Stimulated activated CD8-positive, alpha-beta memory T cell treated with anti-CD3 and anti-CD28 coated beads, Interleukin-7, amount 100 ng/mL, for 48 hours (primary cell): Measurements from ENCODE around the gene GRB10.

Source experiments
- DNase-seq, 2 donors: peaks; one replicate each; pipeline ENCODE4 v3.0.0-alpha.2; 2020; ENCODE audit warnings: low read depth in 1 of 2; ENCODE audit errors: extremely low read depth in 1 of 2

The GRB10 gene

GRCh38 chr7:50723173-50723572 is 59.5 kb downstream of the GRB10 start:
- DNase-seq, result no peak

- no peak for DNase-seq
These were observed 60.9 kb downstream of the GRB10 start for GRCh38 chr7:50721661-50722259.

- no peak for DNase-seq
These were observed 61.5 kb downstream of the GRB10 start for GRCh38 chr7:50721160-50721559.

GRCh38 chr7:50720295-50720694 is 62.4 kb downstream of the GRB10 start:
- no peak for DNase-seq

GRCh38 chr7:50718876-50719275 is 63.8 kb downstream of the GRB10 start:
- no peak for DNase-seq

GRCh38 chr7:50718311-50718710 is 64.4 kb downstream of the GRB10 start:
- DNase-seq, result no peak

GRCh38 chr7:50717181-50717580 is 65.5 kb downstream of the GRB10 start:
- DNase-seq, result no peak

GRCh38 chr7:50714857-50715256 is 67.8 kb downstream of the GRB10 start:
- DNase-seq, result no peak

- no peak for DNase-seq
These were observed 69.4 kb downstream of the GRB10 start for GRCh38 chr7:50713123-50713965.

GRCh38 chr7:50712252-50713122 is 70.2 kb downstream of the GRB10 start:
- no peak for DNase-seq

- no peak for DNase-seq
These were observed 71.2 kb downstream of the GRB10 start for GRCh38 chr7:50711271-50712175.

- DNase-seq, result no peak
These were observed 72.1 kb downstream of the GRB10 start for GRCh38 chr7:50710441-50711154.

GRCh38 chr7:50709151-50709550 is 73.5 kb downstream of the GRB10 start:
- no peak for DNase-seq

GRCh38 chr7:50707236-50708006 is 75.3 kb downstream of the GRB10 start:
- DNase-seq, result no peak

GRCh38 chr7:50706469-50706937 is 76.2 kb downstream of the GRB10 start:
- no peak for DNase-seq

- no peak for DNase-seq
These were observed 77.9 kb downstream of the GRB10 start for GRCh38 chr7:50704844-50705243.

- no peak for DNase-seq
These were observed 79.0 kb downstream of the GRB10 start for GRCh38 chr7:50703654-50704053.

- no peak for DNase-seq
These were observed 83.6 kb downstream of the GRB10 start for GRCh38 chr7:50699143-50699542.

- DNase-seq, result no peak
These were observed 84.9 kb downstream of the GRB10 start for GRCh38 chr7:50697748-50698147.
